HG02623 (cell line): Measurements from ENCODE around the gene RPL19.

Experiments used
- ATAC-seq: cut with Tn5 transposase; IDR thresholded peaks from one replicate; pipeline ENCODE4 v1.9.1; 2021; ENCODE audit warnings: moderate library complexity; ENCODE audit not compliant: unreplicated experiment

RPL19 gene

GRCh38 chr17:39222866-39223834 is 23.1 kb downstream of the RPL19 start:
- no peak for ATAC-seq

GRCh38 chr17:39223907-39224777 is 24.1 kb downstream of the RPL19 start:
- ATAC-seq, result no peak

- no peak for ATAC-seq
Measured at GRCh38 chr17:39224778-39225307, 24.8 kb downstream of the RPL19 start.

- ATAC-seq, result no peak
Measured at GRCh38 chr17:39225308-39225958, 25.4 kb downstream of the RPL19 start, which contains the start of gene STAC2. Gene STAC2 (minus strand): TSS chr17:39225945. CDS start chr17:39225502, 443 bp downstream.

GRCh38 chr17:39225959-39226683 is 26.0 kb downstream of the RPL19 start:
- ATAC-seq, result no peak

GRCh38 chr17:39227364-39227919 is 27.4 kb downstream of the RPL19 start:
- ATAC-seq, result no peak

- no peak for ATAC-seq
Measured at GRCh38 chr17:39229274-39229913, 29.3 kb downstream of the RPL19 start.

- ATAC-seq, result no peak
Measured at GRCh38 chr17:39230361-39230760, 30.3 kb downstream of the RPL19 start.

- no peak for ATAC-seq
Measured at GRCh38 chr17:39231091-39231561, 31.0 kb downstream of the RPL19 start.

GRCh38 chr17:39231591-39232551 is 31.8 kb downstream of the RPL19 start:
- ATAC-seq, result no peak

- no peak for ATAC-seq
Measured at GRCh38 chr17:39235555-39236449, 35.7 kb downstream of the RPL19 start.

GRCh38 chr17:39236450-39236927 is 36.4 kb downstream of the RPL19 start:
- no peak for ATAC-seq

- ATAC-seq, result no peak
Measured at GRCh38 chr17:39236981-39237441, 36.9 kb downstream of the RPL19 start.

- no peak for ATAC-seq
Measured at GRCh38 chr17:39237586-39237985, 37.5 kb downstream of the RPL19 start.

- no peak for ATAC-seq
Measured at GRCh38 chr17:39238311-39238972, 38.4 kb downstream of the RPL19 start.

- ATAC-seq, result no peak
Measured at GRCh38 chr17:39239640-39240314, 39.7 kb downstream of the RPL19 start.
